Measurements from ENCODE around the gene COL4A6.

The COL4A6 gene

GRCh38 chrX:108473979-108474378 lies 35.8 kb upstream of the COL4A6 start:
- Histone ChIP-seq H2BK12ac (ENCODE audit: low read length) (no peak overlapping the region), H2AK5ac (ENCODE audit: low read depth, low read length) (no peak overlapping the region), H3K4me2 (ENCODE audit: insufficient read depth, low read length, poor library complexity, severe bottlenecking) (no peak overlapping the region), H3K14ac (ENCODE audit: low read length) (no peak overlapping the region), H3K9ac (ENCODE audit: low read depth, low read length, poor library complexity) (no peak overlapping the region), H3K36me3 (replicated peaks in 1 of 2; ENCODE audit: control insufficient read depth in 2 of 2, insufficient read depth in 2 of 2, low read length in 2 of 2) (no peaks in the 10 kb centered on the region), H4K8ac (ENCODE audit: low read depth, low read length) (no peak overlapping the region), H3K4me3 (ENCODE audit: low read length in 2 of 2) (no peak overlapping the region), H3K27me3 (ENCODE audit: control insufficient read depth in 3 of 3, insufficient read depth in 3 of 3, low read depth in 1 of 3, low read length in 3 of 3) (no peaks in the 10 kb centered on the region), H3K9me3 (replicated peaks in 1 of 2; ENCODE audit: control insufficient read depth in 2 of 2, insufficient read depth in 1 of 2, low read depth in 1 of 2, low read length in 2 of 2) (peaks cover 0 to 4% of the 10 kb centered on the region in 2 donors), H2BK15ac (ENCODE audit: low read length) (no peak overlapping the region), H3K18ac (ENCODE audit: low read length) (no peak overlapping the region), H2BK120ac (ENCODE audit: low read depth, low read length) (no peak overlapping the region), H2BK5ac (ENCODE audit: low read length) (no peak overlapping the region), H3K4ac (ENCODE audit: low read length) (no peak overlapping the region), H2AFZ (ENCODE audit: low read length) (no peak overlapping the region), H3K23ac (ENCODE audit: low read depth, low read length, poor library complexity) (no peak overlapping the region), H4K91ac (ENCODE audit: low read depth, low read length, poor library complexity) (no peak overlapping the region), H3K79me1 (ENCODE audit: low read depth, low read length) (no peaks in the 10 kb centered on the region), H3K27ac (replicated peaks; ENCODE audit: low read length) (no peak overlapping the region), H3K4me1 (ENCODE audit: control insufficient read depth in 2 of 2, insufficient read depth in 1 of 2, low read depth in 1 of 2, low read length in 2 of 2) (no peaks in the 10 kb centered on the region)
- no peak for DNase-seq (ENCODE audit: low spot score)

- Histone ChIP-seq H2BK5ac (ENCODE audit: low read length) (no peak overlapping the region), H3K4me3 (ENCODE audit: low read length in 2 of 2) (no peak overlapping the region), H3K9ac (ENCODE audit: low read depth, low read length, poor library complexity) (no peak overlapping the region), H2AFZ (ENCODE audit: low read length) (no peak overlapping the region), H3K27ac (replicated peaks; ENCODE audit: low read length) (no peak overlapping the region), H2BK12ac (ENCODE audit: low read length) (no peak overlapping the region), H3K14ac (ENCODE audit: low read length) (no peak overlapping the region), H3K9me3 (replicated peaks in 1 of 2; ENCODE audit: control insufficient read depth in 2 of 2, insufficient read depth in 1 of 2, low read depth in 1 of 2, low read length in 2 of 2) (no peaks in the 10 kb centered on the region), H4K8ac (ENCODE audit: low read depth, low read length) (no peak overlapping the region), H2BK15ac (ENCODE audit: low read length) (no peak overlapping the region), H3K79me1 (ENCODE audit: low read depth, low read length) (no peaks in the 10 kb centered on the region), H3K36me3 (replicated peaks in 1 of 2; ENCODE audit: control insufficient read depth in 2 of 2, insufficient read depth in 2 of 2, low read length in 2 of 2) (no peaks in the 10 kb centered on the region), H3K27me3 (ENCODE audit: control insufficient read depth in 3 of 3, insufficient read depth in 3 of 3, low read depth in 1 of 3, low read length in 3 of 3) (no peaks in the 10 kb centered on the region), H3K23ac (ENCODE audit: low read depth, low read length, poor library complexity) (no peak overlapping the region), H3K18ac (ENCODE audit: low read length) (no peak overlapping the region), H4K91ac (ENCODE audit: low read depth, low read length, poor library complexity) (no peak overlapping the region), H2BK120ac (ENCODE audit: low read depth, low read length) (no peak overlapping the region), H3K4me1 (ENCODE audit: control insufficient read depth in 2 of 2, insufficient read depth in 1 of 2, low read depth in 1 of 2, low read length in 2 of 2) (no peaks in the 10 kb centered on the region), H3K4me2 (ENCODE audit: insufficient read depth, low read length, poor library complexity, severe bottlenecking) (no peak overlapping the region), H2AK5ac (ENCODE audit: low read depth, low read length) (no peak overlapping the region), H3K4ac (ENCODE audit: low read length) (no peak overlapping the region)
- no peak for DNase-seq (ENCODE audit: low spot score)
- no CpG with 5 or more reads among the region's 1 CpG for WGBS, 2 donors (ENCODE audit: extremely low coverage in 2 of 2, insufficient read length in 2 of 2, insufficient replicate concordance in 1 of 2)
These were observed 30.3 kb upstream of the COL4A6 start for GRCh38 chrX:108468486-108468885.

DNA sequence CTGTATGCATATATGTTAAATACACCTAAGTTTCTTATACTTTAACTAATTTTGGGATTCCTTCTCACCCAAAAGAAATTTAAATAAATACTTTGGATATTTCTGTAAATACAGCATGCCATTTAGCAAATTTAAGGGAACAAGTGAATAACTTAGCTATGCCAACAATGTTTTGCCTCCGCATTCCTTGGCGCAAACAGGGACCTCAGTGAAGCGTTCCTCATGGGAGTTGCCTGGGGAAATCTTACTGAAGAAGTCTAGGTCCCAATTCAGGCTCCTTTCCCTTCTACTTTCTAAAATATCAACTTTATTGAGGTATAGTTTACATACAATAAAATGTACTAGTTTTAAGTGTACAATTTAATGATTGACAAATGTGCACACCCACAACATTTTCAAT lies 26.4 kb upstream of the COL4A6 start:
- no peak overlapping the region for H2BK120ac ChIP-seq (ENCODE audit: low read depth, low read length)
- no peak overlapping the region for H3K4ac ChIP-seq (ENCODE audit: low read length)
- H3K4me3 ChIP-seq (ENCODE audit: low read length in 2 of 2): no peak overlapping the region
- no peak overlapping the region for H3K23ac ChIP-seq (ENCODE audit: low read depth, low read length, poor library complexity)
- no peak overlapping the region for H4K8ac ChIP-seq (ENCODE audit: low read depth, low read length)
- H3K9me3 ChIP-seq (replicated peaks in 1 of 2; ENCODE audit: control insufficient read depth in 2 of 2, insufficient read depth in 1 of 2, low read depth in 1 of 2, low read length in 2 of 2): no peaks in the 10 kb centered on the region
- H2AFZ ChIP-seq (ENCODE audit: low read length): no peak overlapping the region
- no peak overlapping the region for H3K9ac ChIP-seq (ENCODE audit: low read depth, low read length, poor library complexity)
- H2BK5ac ChIP-seq (ENCODE audit: low read length): no peak overlapping the region
- H3K27me3 ChIP-seq (ENCODE audit: control insufficient read depth in 3 of 3, insufficient read depth in 3 of 3, low read depth in 1 of 3, low read length in 3 of 3): no peaks in the 10 kb centered on the region
- H3K36me3 ChIP-seq (replicated peaks in 1 of 2; ENCODE audit: control insufficient read depth in 2 of 2, insufficient read depth in 2 of 2, low read length in 2 of 2): no peaks in the 10 kb centered on the region
- no peak overlapping the region for H3K14ac ChIP-seq (ENCODE audit: low read length)
- no peak overlapping the region for H4K91ac ChIP-seq (ENCODE audit: low read depth, low read length, poor library complexity)
- no peak for DNase-seq (ENCODE audit: low spot score)
- no peak overlapping the region for H3K4me2 ChIP-seq (ENCODE audit: insufficient read depth, low read length, poor library complexity, severe bottlenecking)
- H3K79me1 ChIP-seq (ENCODE audit: low read depth, low read length): no peaks in the 10 kb centered on the region
- no peaks in the 10 kb centered on the region for H3K4me1 ChIP-seq (ENCODE audit: control insufficient read depth in 2 of 2, insufficient read depth in 1 of 2, low read depth in 1 of 2, low read length in 2 of 2)
- H3K18ac ChIP-seq (ENCODE audit: low read length): no peak overlapping the region
- H2AK5ac ChIP-seq (ENCODE audit: low read depth, low read length): no peak overlapping the region
- H2BK15ac ChIP-seq (ENCODE audit: low read length): no peak overlapping the region
- no peak overlapping the region for H2BK12ac ChIP-seq (ENCODE audit: low read length)
- no CpG with 5 or more reads among the region's 3 CpGs for WGBS, 2 donors (ENCODE audit: extremely low coverage in 2 of 2, insufficient read length in 2 of 2, insufficient replicate concordance in 1 of 2)
- H3K27ac ChIP-seq (replicated peaks; ENCODE audit: low read length): no peak overlapping the region

DNA sequence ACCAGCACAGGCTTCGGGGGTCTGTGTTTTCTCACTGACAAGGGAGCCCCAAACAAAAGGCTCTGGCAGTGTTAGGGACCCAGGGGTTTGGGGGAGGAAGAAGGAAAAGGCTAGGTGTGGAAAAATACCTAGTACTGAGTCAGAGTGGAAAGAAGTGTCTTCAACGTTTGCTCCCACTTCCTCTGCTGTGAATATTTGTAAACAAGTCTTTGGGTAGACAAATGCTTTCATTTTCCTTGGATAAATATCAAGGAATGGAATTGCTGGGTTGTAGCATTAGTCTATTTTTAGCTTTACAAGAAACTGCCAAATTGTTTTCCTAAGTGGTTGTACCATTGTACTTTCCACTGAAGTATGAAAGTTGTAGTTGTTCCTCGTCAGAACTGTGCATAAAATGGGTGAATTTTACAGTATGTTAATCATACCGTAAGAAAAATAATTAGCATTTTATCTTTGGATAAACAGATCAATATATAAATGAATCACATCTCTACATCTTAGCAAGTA lies 18.8 kb upstream of the COL4A6 start:
- Histone ChIP-seq H3K18ac (ENCODE audit: low read length) (no peak overlapping the region), H2BK12ac (ENCODE audit: low read length) (no peak overlapping the region), H3K4me1 (ENCODE audit: control insufficient read depth in 2 of 2, insufficient read depth in 1 of 2, low read depth in 1 of 2, low read length in 2 of 2) (no peaks in the 10 kb centered on the region), H3K27me3 (ENCODE audit: control insufficient read depth in 3 of 3, insufficient read depth in 3 of 3, low read depth in 1 of 3, low read length in 3 of 3) (no peaks in the 10 kb centered on the region), H2AK5ac (ENCODE audit: low read depth, low read length) (no peak overlapping the region), H3K4me2 (ENCODE audit: insufficient read depth, low read length, poor library complexity, severe bottlenecking) (no peak overlapping the region), H2BK5ac (ENCODE audit: low read length) (no peak overlapping the region), H3K27ac (replicated peaks; ENCODE audit: low read length) (no peak overlapping the region), H4K8ac (ENCODE audit: low read depth, low read length) (no peak overlapping the region), H4K91ac (ENCODE audit: low read depth, low read length, poor library complexity) (no peak overlapping the region), H3K4ac (ENCODE audit: low read length) (no peak overlapping the region), H3K36me3 (replicated peaks in 1 of 2; ENCODE audit: control insufficient read depth in 2 of 2, insufficient read depth in 2 of 2, low read length in 2 of 2) (no peaks in the 10 kb centered on the region), H2BK15ac (ENCODE audit: low read length) (no peak overlapping the region), H3K23ac (ENCODE audit: low read depth, low read length, poor library complexity) (no peak overlapping the region), H2AFZ (ENCODE audit: low read length) (no peak overlapping the region), H3K9ac (ENCODE audit: low read depth, low read length, poor library complexity) (no peak overlapping the region), H3K79me1 (ENCODE audit: low read depth, low read length) (no peaks in the 10 kb centered on the region), H3K14ac (ENCODE audit: low read length) (no peak overlapping the region), H2BK120ac (ENCODE audit: low read depth, low read length) (no peak overlapping the region), H3K4me3 (ENCODE audit: low read length in 2 of 2) (no peak overlapping the region), H3K9me3 (replicated peaks in 1 of 2; ENCODE audit: control insufficient read depth in 2 of 2, insufficient read depth in 1 of 2, low read depth in 1 of 2, low read length in 2 of 2) (no peaks in the 10 kb centered on the region)
- DNase-seq (ENCODE audit: low spot score): no peak
- WGBS, 2 donors (ENCODE audit: extremely low coverage in 2 of 2, insufficient read length in 2 of 2, insufficient replicate concordance in 1 of 2): no CpG with 5 or more reads among the region's 4 CpGs

Data from neuronal stem cell (in vitro differentiated cells).